ENCODE results near the gene ADAR. TPM values are rescaled to one million over a fixed set of nuclear protein-coding genes. Genes with fewer than 3 reads are reported as not detected.

Gene ADAR
- total RNA-seq, 3 donors from 2014 or later (not counting 1 experiment from before 2014, with no cell fraction given): 260 to 281 (median 265) TPM

DNA sequence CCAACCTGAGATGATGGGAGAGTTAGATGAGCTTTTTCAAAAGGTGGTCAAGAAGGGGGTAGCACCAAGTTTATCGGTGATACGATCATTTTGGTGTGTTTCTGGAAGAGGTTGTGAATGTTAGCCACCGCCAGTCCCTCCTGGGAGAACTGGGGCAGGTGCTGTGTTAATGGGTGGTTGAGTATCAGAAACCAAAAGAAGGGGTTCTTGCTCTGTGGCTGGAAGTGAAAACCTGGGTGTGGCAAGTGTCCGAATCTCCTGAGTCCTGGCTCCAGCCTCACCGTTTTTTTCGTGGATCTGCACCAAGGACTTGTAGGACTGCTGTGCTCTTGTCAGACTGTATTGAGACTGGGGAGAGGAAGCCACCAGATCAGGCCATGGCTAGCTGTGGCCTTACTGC lies 57.3 kb downstream of the ADAR start:
- TF ChIP-seq, protein P1, sequence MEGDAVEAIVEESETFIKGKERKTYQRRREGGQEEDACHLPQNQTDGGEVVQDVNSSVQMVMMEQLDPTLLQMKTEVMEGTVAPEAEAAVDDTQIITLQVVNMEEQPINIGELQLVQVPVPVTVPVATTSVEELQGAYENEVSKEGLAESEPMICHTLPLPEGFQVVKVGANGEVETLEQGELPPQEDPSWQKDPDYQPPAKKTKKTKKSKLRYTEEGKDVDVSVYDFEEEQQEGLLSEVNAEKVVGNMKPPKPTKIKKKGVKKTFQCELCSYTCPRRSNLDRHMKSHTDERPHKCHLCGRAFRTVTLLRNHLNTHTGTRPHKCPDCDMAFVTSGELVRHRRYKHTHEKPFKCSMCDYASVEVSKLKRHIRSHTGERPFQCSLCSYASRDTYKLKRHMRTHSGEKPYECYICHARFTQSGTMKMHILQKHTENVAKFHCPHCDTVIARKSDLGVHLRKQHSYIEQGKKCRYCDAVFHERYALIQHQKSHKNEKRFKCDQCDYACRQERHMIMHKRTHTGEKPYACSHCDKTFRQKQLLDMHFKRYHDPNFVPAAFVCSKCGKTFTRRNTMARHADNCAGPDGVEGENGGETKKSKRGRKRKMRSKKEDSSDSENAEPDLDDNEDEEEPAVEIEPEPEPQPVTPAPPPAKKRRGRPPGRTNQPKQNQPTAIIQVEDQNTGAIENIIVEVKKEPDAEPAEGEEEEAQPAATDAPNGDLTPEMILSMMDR (IDR thresholded peaks at IDR 0.05): no peak

DNA sequence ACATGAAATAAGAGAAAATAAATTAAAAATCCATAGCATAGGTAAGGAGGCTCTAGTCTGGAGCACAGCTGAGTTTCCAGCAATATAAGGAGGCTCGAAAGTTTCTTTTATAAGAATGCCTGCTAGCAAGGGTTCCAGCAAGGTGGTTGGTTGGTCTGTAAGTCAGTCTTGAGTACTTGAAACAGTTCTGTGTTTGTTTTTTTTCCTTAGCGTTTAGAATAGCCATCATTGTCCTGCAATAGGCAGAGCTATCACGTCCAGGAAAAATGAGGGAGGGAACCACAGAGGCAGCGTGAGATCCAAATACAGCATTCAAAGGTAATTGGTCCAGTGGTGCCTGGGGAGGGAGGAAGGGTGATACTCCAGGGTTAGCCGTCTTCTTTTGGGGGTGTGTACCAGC lies 57.9 kb downstream of the ADAR start:
- Histone ChIP-seq H3K36me3 (ENCODE audit: control insufficient read depth, insufficient read depth, low read length) (peaks cover 65% of the 10 kb centered on the region), H3K9me3 (ENCODE audit: control insufficient read depth, insufficient read depth, low read length) (no peaks in the 10 kb centered on the region), H3K27ac (ENCODE audit: low read length) (no peak overlapping the region), H3K27me3 (ENCODE audit: control insufficient read depth, insufficient read depth, low read length) (no peaks in the 10 kb centered on the region), H3K4me3 (ENCODE audit: low read length) (no peak overlapping the region), H3K4me1 (ENCODE audit: control insufficient read depth, insufficient read depth, low read length) (no peaks in the 10 kb centered on the region)
- no peak for ATAC-seq
- Mint-ChIP-seq H3K4me3 (no peak overlapping the region), H3K4me1 (peaks cover 25 to 26% of the 10 kb centered on the region in 2 donors), H3K36me3 (peaks cover 26% of the 10 kb centered on the region), H3K27me3 (ENCODE audit: low read depth in 2 of 2) (no peaks in the 10 kb centered on the region), H3K9me3 (no peaks in the 10 kb centered on the region), H3K27ac (no peak overlapping the region)
- intact Hi-C loops (cut with micrococcal nuclease): no loop called here
- 91% methylated on average over 5 of the region's 5 CpGs for WGBS (ENCODE audit: insufficient coverage)
- TF ChIP-seq, protein P1 (IDR thresholded peaks at IDR 0.05): no peak
- no peak for DNase-seq

More for the DNA sequence above, 57.3 kb downstream of the ADAR start:
- Mint-ChIP-seq H3K9me3 (no peaks in the 10 kb centered on the region), H3K27me3 (ENCODE audit: low read depth in 2 of 2) (no peaks in the 10 kb centered on the region), H3K4me1 (peaks cover 27 to 28% of the 10 kb centered on the region in 2 donors), H3K36me3 (peaks cover 26% of the 10 kb centered on the region), H3K4me3 (no peak overlapping the region), H3K27ac (no peak overlapping the region)
- no peak for ATAC-seq
- WGBS (ENCODE audit: insufficient coverage): 81% methylated on average over 6 of the region's 6 CpGs
- H3K4me1 ChIP-seq (ENCODE audit: control insufficient read depth, insufficient read depth, low read length): no peaks in the 10 kb centered on the region
- DNase-seq: no peak
- no peak overlapping the region for H3K4me3 ChIP-seq (ENCODE audit: low read length)
- peaks cover 71% of the 10 kb centered on the region for H3K36me3 ChIP-seq (ENCODE audit: control insufficient read depth, insufficient read depth, low read length)
- no peaks in the 10 kb centered on the region for H3K27me3 ChIP-seq (ENCODE audit: control insufficient read depth, insufficient read depth, low read length)
- intact Hi-C loops (cut with micrococcal nuclease): no loop called here
- H3K27ac ChIP-seq (ENCODE audit: low read length): no peak overlapping the region
- H3K9me3 ChIP-seq (ENCODE audit: control insufficient read depth, insufficient read depth, low read length): no peaks in the 10 kb centered on the region

DNA sequence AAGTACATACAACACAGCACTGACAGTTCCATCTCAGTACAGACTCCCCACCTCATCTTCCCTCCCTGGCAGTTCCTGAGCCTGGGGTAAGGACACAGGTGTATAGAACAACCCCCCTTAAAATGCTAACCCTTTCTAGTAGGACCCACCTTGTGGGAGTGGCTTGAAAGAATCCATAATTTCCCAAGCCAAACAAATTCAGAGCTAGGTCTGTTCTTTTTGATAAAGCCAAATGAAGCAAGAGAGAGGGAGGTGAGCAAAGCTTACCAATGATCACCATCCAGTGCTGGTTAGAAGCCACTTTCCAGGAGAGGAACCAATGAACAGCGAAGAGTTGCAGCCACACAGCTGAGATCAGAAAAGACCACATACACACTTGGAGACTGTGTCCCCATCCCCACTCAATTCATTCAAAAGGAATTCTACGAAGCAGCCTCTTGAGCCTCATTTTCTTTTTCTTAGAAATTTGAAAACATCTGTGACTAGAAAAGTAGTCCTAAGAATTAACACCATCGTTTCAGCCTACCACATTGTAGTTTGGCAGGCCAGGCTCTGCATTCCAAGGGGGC lies 58.7 kb downstream of the ADAR start:
- intact Hi-C loops (cut with micrococcal nuclease): no loop called here
- H3K27me3 Mint-ChIP-seq (ENCODE audit: low read depth in 2 of 2): peaks cover 0 to 2% of the 10 kb centered on the region in 2 donors
- peaks cover 20 to 25% of the 10 kb centered on the region in 2 donors for H3K4me1 Mint-ChIP-seq
- TF ChIP-seq, protein P1 (IDR thresholded peaks at IDR 0.05): no peak
- no peaks in the 10 kb centered on the region for H3K9me3 Mint-ChIP-seq
- no peaks in the 10 kb centered on the region for H3K4me1 ChIP-seq (ENCODE audit: control insufficient read depth, insufficient read depth, low read length)
- ATAC-seq: no peak
- no peaks in the 10 kb centered on the region for H3K27me3 ChIP-seq (ENCODE audit: control insufficient read depth, insufficient read depth, low read length)
- H3K36me3 Mint-ChIP-seq: peaks cover 26% of the 10 kb centered on the region
- peaks cover 57% of the 10 kb centered on the region for H3K36me3 ChIP-seq (ENCODE audit: control insufficient read depth, insufficient read depth, low read length)
- H3K27ac ChIP-seq (ENCODE audit: low read length): no peak overlapping the region
- H3K27ac Mint-ChIP-seq: peak overlapping the region in 1 of 2 donors; percentile 52
- H3K4me3 ChIP-seq (ENCODE audit: low read length): no peak overlapping the region
- no peak for DNase-seq
- 98% methylated on average over 3 of the region's 3 CpGs for WGBS (ENCODE audit: insufficient coverage)
- no peaks in the 10 kb centered on the region for H3K9me3 ChIP-seq (ENCODE audit: control insufficient read depth, insufficient read depth, low read length)
- H3K4me3 Mint-ChIP-seq: no peak overlapping the region

DNA sequence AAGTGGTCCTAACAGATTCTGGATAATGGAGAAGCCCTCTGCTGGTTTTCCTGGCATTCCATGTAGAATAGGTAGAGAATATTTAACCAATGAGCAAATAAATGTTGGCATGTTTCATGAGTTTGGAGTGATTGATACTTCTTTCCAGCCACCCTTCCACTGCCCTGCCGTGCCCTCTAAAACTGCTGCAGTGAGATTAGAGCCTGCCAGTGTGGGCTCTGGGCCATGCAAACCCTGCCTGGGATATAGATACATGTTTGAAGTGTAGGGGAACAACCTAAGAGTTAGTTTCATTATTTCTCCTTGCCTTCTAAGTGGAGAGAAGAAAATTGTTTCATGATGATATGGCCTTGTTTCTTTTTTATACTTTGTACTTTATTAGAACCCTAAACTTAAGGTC lies 60.0 kb downstream of the ADAR start:
- peaks cover 15% of the 10 kb centered on the region for H3K36me3 Mint-ChIP-seq
- no CpG with 5 or more reads among the region's 1 CpG for WGBS (ENCODE audit: insufficient coverage)
- Histone ChIP-seq H3K4me3 (ENCODE audit: low read length) (no peak overlapping the region), H3K27me3 (ENCODE audit: control insufficient read depth, insufficient read depth, low read length) (no peaks in the 10 kb centered on the region), H3K36me3 (ENCODE audit: control insufficient read depth, insufficient read depth, low read length) (peaks cover 45% of the 10 kb centered on the region), H3K4me1 (ENCODE audit: control insufficient read depth, insufficient read depth, low read length) (no peaks in the 10 kb centered on the region), H3K27ac (ENCODE audit: low read length) (no peak overlapping the region), H3K9me3 (ENCODE audit: control insufficient read depth, insufficient read depth, low read length) (no peaks in the 10 kb centered on the region)
- TF ChIP-seq, protein P1 (IDR thresholded peaks at IDR 0.05): no peak
- ATAC-seq (no peak), DNase-seq (no peak)
- intact Hi-C loops (cut with micrococcal nuclease): no loop called here
- no peaks in the 10 kb centered on the region for H3K9me3 Mint-ChIP-seq
- H3K27ac Mint-ChIP-seq: peak overlapping the region in 1 of 2 donors; percentile 52
- peaks cover 8 to 25% of the 10 kb centered on the region in 2 donors for H3K4me1 Mint-ChIP-seq
- H3K27me3 Mint-ChIP-seq (ENCODE audit: low read depth in 2 of 2): peaks cover 0 to 2% of the 10 kb centered on the region in 2 donors
- H3K4me3 Mint-ChIP-seq: no peak overlapping the region

All from natural killer cell (primary cell).